ENCODE results near the gene C1orf35. TPM values are rescaled to one million over a fixed set of nuclear protein-coding genes. Genes with fewer than 3 reads are reported as not detected.

The C1orf35 gene
- total RNA-seq, 6 donors from 2014 or later, result 12.8 to 34.6 (median 17.8) TPM

GRCh38 chr1:228094432-228095016 is 8.6 kb downstream of the C1orf35 start:
- H3K27me3 ChIP-seq, result no peaks in the 10 kb centered on the region
- H3K36me3 ChIP-seq, result peaks cover 19 to 44% (median 37%) of the 10 kb centered on the region in 4 donors
- peaks cover 49 to 65% (median 51%) of the 10 kb centered on the region in 4 donors for H3K4me1 ChIP-seq
- DNase-seq (no peak), ATAC-seq (ENCODE audit: low FRiP score in 2 of 2) (no peak)
- TF ChIP-seq POLR2AphosphoS5 (IDR thresholded peaks at IDR 0.05) (no peak), POLR2A (IDR thresholded peaks at IDR 0.05) (no peak), EP300 (IDR thresholded peaks at IDR 0.05) (no peak)
- TF ChIP-seq, protein P1, sequence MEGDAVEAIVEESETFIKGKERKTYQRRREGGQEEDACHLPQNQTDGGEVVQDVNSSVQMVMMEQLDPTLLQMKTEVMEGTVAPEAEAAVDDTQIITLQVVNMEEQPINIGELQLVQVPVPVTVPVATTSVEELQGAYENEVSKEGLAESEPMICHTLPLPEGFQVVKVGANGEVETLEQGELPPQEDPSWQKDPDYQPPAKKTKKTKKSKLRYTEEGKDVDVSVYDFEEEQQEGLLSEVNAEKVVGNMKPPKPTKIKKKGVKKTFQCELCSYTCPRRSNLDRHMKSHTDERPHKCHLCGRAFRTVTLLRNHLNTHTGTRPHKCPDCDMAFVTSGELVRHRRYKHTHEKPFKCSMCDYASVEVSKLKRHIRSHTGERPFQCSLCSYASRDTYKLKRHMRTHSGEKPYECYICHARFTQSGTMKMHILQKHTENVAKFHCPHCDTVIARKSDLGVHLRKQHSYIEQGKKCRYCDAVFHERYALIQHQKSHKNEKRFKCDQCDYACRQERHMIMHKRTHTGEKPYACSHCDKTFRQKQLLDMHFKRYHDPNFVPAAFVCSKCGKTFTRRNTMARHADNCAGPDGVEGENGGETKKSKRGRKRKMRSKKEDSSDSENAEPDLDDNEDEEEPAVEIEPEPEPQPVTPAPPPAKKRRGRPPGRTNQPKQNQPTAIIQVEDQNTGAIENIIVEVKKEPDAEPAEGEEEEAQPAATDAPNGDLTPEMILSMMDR (IDR thresholded peaks at IDR 0.05), result no peak
- WGBS, 2 donors, result 94 to 97% methylated on average over 13 of the region's 13 CpGs
- no peak overlapping the region for H3K4me3 ChIP-seq
- H3K9me3 ChIP-seq, result peaks cover 0 to 9% (median 5%) of the 10 kb centered on the region in 4 donors
- H3K27ac ChIP-seq, result no peak overlapping the region

- TF ChIP-seq, protein P1 (IDR thresholded peaks at IDR 0.05), result no peak
- TF ChIP-seq POLR2AphosphoS5 (IDR thresholded peaks at IDR 0.05) (no peak), POLR2A (IDR thresholded peaks at IDR 0.05) (no peak), EP300 (IDR thresholded peaks at IDR 0.05) (no peak)
- Histone ChIP-seq H3K4me3 (no peak overlapping the region), H3K36me3 (peaks cover 10 to 39% (median 29%) of the 10 kb centered on the region in 4 donors), H3K27ac (no peak overlapping the region), H3K9me3 (peaks cover 0 to 9% (median 5%) of the 10 kb centered on the region in 4 donors), H3K4me1 (peaks cover 62 to 77% (median 64%) of the 10 kb centered on the region in 4 donors), H3K27me3 (no peaks in the 10 kb centered on the region)
- 93% methylated on average over 17 to 20 of the region's 20 CpGs for WGBS, 2 donors
- DNase-seq, result no peak
- no peak for ATAC-seq (ENCODE audit: low FRiP score in 2 of 2)
Measured at GRCh38 chr1:228093050-228093906, 9.8 kb downstream of the C1orf35 start.

GRCh38 chr1:228092342-228093049 is 10.6 kb downstream of the C1orf35 start:
- no peak for DNase-seq
- no peak for TF ChIP-seq EP300 (IDR thresholded peaks at IDR 0.05)
- TF ChIP-seq POLR2A (IDR thresholded peaks at IDR 0.05), result no peak
- TF ChIP-seq POLR2AphosphoS5 (IDR thresholded peaks at IDR 0.05), result no peak
- TF ChIP-seq, protein P1 (IDR thresholded peaks at IDR 0.05), result no peak
- WGBS, 2 donors, result 84 to 90% methylated on average over 8 to 11 of the region's 11 CpGs
- H3K27me3 ChIP-seq, result no peaks in the 10 kb centered on the region
- ATAC-seq (ENCODE audit: low FRiP score in 2 of 2), result no peak
- peaks cover 70 to 85% (median 71%) of the 10 kb centered on the region in 4 donors for H3K4me1 ChIP-seq
- H3K27ac ChIP-seq, result no peak overlapping the region
- peaks cover 0 to 9% (median 5%) of the 10 kb centered on the region in 4 donors for H3K9me3 ChIP-seq
- no peak overlapping the region for H3K4me3 ChIP-seq
- H3K36me3 ChIP-seq, result peaks cover 2 to 31% (median 21%) of the 10 kb centered on the region in 4 donors

DNA sequence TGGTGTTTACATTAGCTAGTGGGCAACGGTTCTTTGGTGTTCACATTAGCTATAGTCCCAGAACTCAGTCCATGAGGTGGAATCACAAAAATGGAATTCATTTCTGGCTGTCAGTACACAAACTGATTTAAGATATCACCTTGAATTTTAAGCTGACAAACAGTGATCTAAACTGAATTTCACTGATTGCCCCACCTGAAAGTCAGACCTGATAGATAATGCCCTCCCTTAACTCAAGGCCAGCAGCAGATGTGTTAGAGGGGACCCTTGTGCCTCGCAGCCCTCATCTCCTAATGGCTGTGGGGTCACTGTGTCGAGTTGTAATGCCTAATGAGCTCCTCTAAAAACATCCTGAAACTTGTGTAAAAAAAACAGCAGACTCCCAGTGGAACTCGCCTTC is 12.0 kb downstream of the C1orf35 start:
- DNase-seq (no peak), ATAC-seq (ENCODE audit: low FRiP score in 2 of 2) (no peak)
- Histone ChIP-seq H3K9me3 (peaks cover 0 to 9% (median 5%) of the 10 kb centered on the region in 4 donors), H3K36me3 (peaks cover 0 to 17% (median 8%) of the 10 kb centered on the region in 4 donors), H3K4me1 (peaks cover 77 to 85% (median 79%) of the 10 kb centered on the region in 4 donors), H3K4me3 (no peak overlapping the region), H3K27me3 (no peaks in the 10 kb centered on the region), H3K27ac (no peak overlapping the region)
- TF ChIP-seq POLR2A (IDR thresholded peaks at IDR 0.05) (no peak), POLR2AphosphoS5 (IDR thresholded peaks at IDR 0.05) (no peak), EP300 (IDR thresholded peaks at IDR 0.05) (no peak)
- TF ChIP-seq, protein P1 (IDR thresholded peaks at IDR 0.05), result no peak
- 44 to 60% methylated on average over 4 of the region's 4 CpGs for WGBS, 2 donors
